Trophoblast cell (in vitro differentiated cells and primary cell): ENCODE data around the gene NEDD8.

Experiments
- DNase-seq, 2 donors: peaks; one replicate each; pipeline ENCODE4 v3.0.0-alpha.2; 2016
- H2AFZ ChIP-seq: 2 replicates; pipeline ENCODE4 v1.6.1; 2013; ENCODE audit warnings: low read length, moderate library complexity, mild to moderate bottlenecking; ENCODE audit not compliant: insufficient read depth, poor library complexity
- H2AK5ac ChIP-seq: 2 replicates; pipeline ENCODE4 v1.6.1; 2013; ENCODE audit warnings: mild to moderate bottlenecking, low read length
- H2BK120ac ChIP-seq: 2 replicates; pipeline ENCODE4 v1.6.1; 2013; ENCODE audit warnings: low read length, mild to moderate bottlenecking, moderate library complexity; ENCODE audit not compliant: insufficient read depth, poor library complexity
- H2BK12ac ChIP-seq: 2 replicates; pipeline ENCODE4 v1.6.1; 2013; ENCODE audit warnings: mild to moderate bottlenecking, low read length, moderate library complexity
- H2BK5ac ChIP-seq: 2 replicates; pipeline ENCODE4 v1.6.1; 2013; ENCODE audit warnings: low read length, low read depth, moderate library complexity, mild to moderate bottlenecking; ENCODE audit not compliant: poor library complexity
- H3K14ac ChIP-seq: 2 replicates; pipeline ENCODE4 v1.6.1; 2013; ENCODE audit warnings: mild to moderate bottlenecking, low read length
- H3K18ac ChIP-seq: 2 replicates; pipeline ENCODE4 v1.6.1; 2013; ENCODE audit warnings: mild to moderate bottlenecking, low read length
- H3K23ac ChIP-seq: 2 replicates; pipeline ENCODE4 v1.6.1; 2013; ENCODE audit warnings: low read length
- H3K27ac ChIP-seq: 2 replicates; pipeline ENCODE4 v1.5.1; 2013; ENCODE audit warnings: low read depth, mild to moderate bottlenecking, inconsistent platforms, low read length, moderate library complexity
- H3K27me3 ChIP-seq: 2 replicates; pipeline ENCODE4 v1.6.1; 2013; ENCODE audit warnings: inconsistent platforms, mild to moderate bottlenecking, low read length, moderate library complexity; ENCODE audit not compliant: insufficient read depth
- H3K36me3 ChIP-seq, 2 experiments: 1 replicate in 1 of 2; 2 replicates in 1 of 2; pipeline ENCODE4 v1.6.1; 2013; ENCODE audit warnings: low read length in 2 of 2, mild to moderate bottlenecking in 2 of 2, moderate library complexity in 1 of 2; ENCODE audit not compliant: insufficient read depth in 2 of 2, control insufficient read depth in 1 of 2
- H3K4ac ChIP-seq: 2 replicates; pipeline ENCODE4 v1.6.1; 2013; ENCODE audit warnings: low read depth, mild to moderate bottlenecking, low read length, moderate library complexity
- H3K4me1 ChIP-seq, 2 experiments: 1 replicate in 1 of 2; 2 replicates in 1 of 2; pipeline ENCODE4 v1.6.1; 2013; ENCODE audit warnings: low read length in 2 of 2, mild to moderate bottlenecking in 2 of 2, moderate library complexity in 1 of 2; ENCODE audit not compliant: insufficient read depth in 2 of 2, control insufficient read depth in 1 of 2
- H3K4me2 ChIP-seq: 2 replicates; pipeline ENCODE4 v1.6.1; 2013; ENCODE audit warnings: inconsistent platforms, mild to moderate bottlenecking, low read length, moderate library complexity
- H3K4me3 ChIP-seq: 2 replicates; pipeline ENCODE4 v1.5.1; 2013; ENCODE audit warnings: mild to moderate bottlenecking, low read depth, low read length, inconsistent platforms
- H3K79me1 ChIP-seq: one replicate; pipeline ENCODE4 v1.6.1; 2013; ENCODE audit warnings: low read length
- H3K79me2 ChIP-seq: 2 replicates; pipeline ENCODE4 v1.6.1; 2013; ENCODE audit warnings: low read length, mild to moderate bottlenecking; ENCODE audit not compliant: control insufficient read depth, insufficient read depth, poor library complexity
- H3K9ac ChIP-seq: 2 replicates; pipeline ENCODE4 v1.6.1; 2013; ENCODE audit warnings: mild to moderate bottlenecking, low read length
- H3K9me3 ChIP-seq: 2 replicates; pipeline ENCODE4 v1.6.1; 2013; ENCODE audit warnings: low read depth, mild to moderate bottlenecking, control low read depth, inconsistent platforms, low read length; ENCODE audit not compliant: insufficient read depth
- H4K12ac ChIP-seq: 2 replicates; pipeline ENCODE4 v1.6.1; 2013; ENCODE audit warnings: low read depth, mild to moderate bottlenecking, low read length, moderate library complexity
- H4K8ac ChIP-seq: 2 replicates; pipeline ENCODE4 v1.6.1; 2013; ENCODE audit warnings: low read depth, mild to moderate bottlenecking, low read length, moderate library complexity
- H4K91ac ChIP-seq: one replicate; pipeline ENCODE4 v1.6.1; 2013; ENCODE audit warnings: low read depth, mild to moderate bottlenecking, low read length, moderate library complexity
- WGBS: extraction: QIAGEN DNeasy Blood & Tissue Kit; methylation state at CpG from one replicate; pipeline ENCODE4 v1.1.7; 2013; ENCODE audit warnings: missing lambda C conversion rate; ENCODE audit not compliant: insufficient read length, insufficient coverage; ENCODE audit errors: extremely low coverage; 5-methylcytosine and 5-hydroxymethylcytosine counted together

NEDD8 gene

GRCh38 chr14:24234095-24235005 lies 2.2 kb upstream of the NEDD8 start:
- no CpG with 5 or more reads among the region's 3 CpGs for WGBS

DNA sequence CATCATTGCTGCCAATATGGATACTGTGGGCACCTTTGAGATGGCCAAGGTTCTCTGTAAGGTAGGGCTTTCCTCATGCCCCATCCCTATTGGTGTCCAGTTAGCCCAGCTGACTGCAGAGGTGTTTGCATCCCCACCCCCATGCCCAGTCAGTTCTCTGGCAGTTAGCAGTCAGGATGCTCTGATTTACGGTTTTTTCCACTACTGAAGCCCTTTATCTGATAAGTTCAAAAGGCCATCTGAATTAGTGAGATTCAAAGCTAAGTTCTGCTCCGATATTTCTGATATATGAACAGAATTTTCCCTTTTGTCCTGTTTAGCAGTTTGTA lies 1.3 kb upstream of the NEDD8 start:
- Histone ChIP-seq H3K18ac (no peak overlapping the region), H3K4ac (no peak overlapping the region), H2AFZ (no peak overlapping the region), H2AK5ac (peak overlapping the region; percentile 49), H3K79me2 (peaks cover 15% of the 10 kb centered on the region), H3K4me3 (no peak overlapping the region), H3K79me1 (peaks cover 16% of the 10 kb centered on the region), H4K12ac (no peak overlapping the region), H2BK12ac (no peak overlapping the region), H3K27ac (no peak overlapping the region), H4K8ac (peak overlapping the region; percentile 94), H3K9me3 (no peaks in the 10 kb centered on the region), H2BK120ac (no peak overlapping the region), H3K23ac (no peak overlapping the region), H4K91ac (peak overlapping the region; percentile 16), H3K9ac (no peak overlapping the region), H3K36me3 (peaks cover 14 to 27% of the 10 kb centered on the region in 2 experiments), H3K14ac (no peak overlapping the region), H2BK5ac (no peak overlapping the region), H3K4me1 (peaks cover 8 to 13% of the 10 kb centered on the region in 2 experiments), H3K27me3 (no peaks in the 10 kb centered on the region), H3K4me2 (peak overlapping the region; percentile 84)
- peak in 1 of 2 donors; percentile 12 for DNase-seq
- no CpG with 5 or more reads among the region's 2 CpGs for WGBS

More at GRCh38 chr14:24234095-24235005, 2.2 kb upstream of the NEDD8 start:
- Histone ChIP-seq H2BK12ac (no peak overlapping the region), H3K14ac (no peak overlapping the region), H4K8ac (no peak overlapping the region), H3K4ac (no peak overlapping the region), H3K79me1 (peaks cover 16% of the 10 kb centered on the region), H4K12ac (no peak overlapping the region), H2BK120ac (no peak overlapping the region), H3K36me3 (peaks cover 17 to 33% of the 10 kb centered on the region in 2 experiments), H3K4me2 (no peak overlapping the region), H3K18ac (no peak overlapping the region), H4K91ac (no peak overlapping the region), H3K23ac (no peak overlapping the region), H3K27ac (no peak overlapping the region), H3K4me3 (no peak overlapping the region), H3K9me3 (no peaks in the 10 kb centered on the region), H2AK5ac (no peak overlapping the region), H2BK5ac (no peak overlapping the region), H3K4me1 (peaks cover 8 to 15% of the 10 kb centered on the region in 2 experiments), H3K9ac (no peak overlapping the region), H3K79me2 (peaks cover 15% of the 10 kb centered on the region), H3K27me3 (no peaks in the 10 kb centered on the region), H2AFZ (no peak overlapping the region)
- no peak for DNase-seq

DNA sequence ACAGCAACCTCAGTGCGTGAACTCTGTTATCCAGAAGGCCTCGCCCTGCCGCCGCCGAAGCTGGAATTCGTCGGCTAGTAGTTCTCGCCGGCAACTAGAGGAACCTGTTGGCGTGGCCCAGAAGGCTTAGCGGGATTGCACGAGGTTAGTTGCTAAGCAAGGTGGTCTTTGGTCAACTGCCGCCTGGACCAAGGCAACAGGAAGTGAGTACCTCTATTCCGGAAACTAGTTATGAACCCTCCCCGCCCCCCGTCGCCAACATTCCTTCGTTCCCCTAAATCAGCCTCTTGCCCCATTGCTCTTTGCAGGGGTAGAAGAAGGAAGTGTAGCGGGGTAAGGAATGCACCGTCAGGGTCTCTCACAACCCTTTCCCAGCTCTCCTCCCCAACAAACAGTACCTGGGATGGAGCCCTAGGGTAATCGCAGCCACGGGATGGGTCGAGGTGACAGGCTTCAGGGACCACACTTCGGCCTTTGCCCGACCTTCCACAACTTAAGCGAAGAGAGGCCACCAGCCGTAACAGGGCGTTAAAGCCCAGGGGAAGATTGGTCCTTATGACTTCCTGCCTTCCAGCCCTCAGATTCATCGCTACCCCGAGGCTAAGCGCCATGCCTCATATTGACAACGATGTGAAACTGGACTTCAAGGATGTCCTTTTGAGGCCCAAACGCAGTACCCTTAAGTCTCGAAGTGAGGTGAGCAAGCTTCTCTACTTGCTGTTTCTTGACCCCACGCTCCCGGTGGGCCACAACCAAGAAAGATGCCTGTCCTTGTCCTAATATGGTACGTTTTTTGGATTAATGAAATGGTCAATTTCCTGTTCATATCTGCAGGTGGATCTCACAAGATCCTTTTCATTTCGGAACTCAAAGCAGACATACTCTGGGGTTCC lies 724 bp upstream of the NEDD8 start, which contains the start of gene GMPR2:
TSS of gene GMPR2 (plus strand) at position 285 of the 893 bp plus-strand sequence. CDS start at position 610, 325 bp downstream.
- DNase-seq = peak in 1 of 2 donors; percentile 54
- peak within 1 kb of the TSS; percentile 49 for H2AK5ac ChIP-seq
- H3K36me3 ChIP-seq = peaks cover 16 to 27% of the 10 kb centered on the region in 2 experiments
- H4K91ac ChIP-seq = peak within 1 kb of the TSS; percentile 81
- peak within 1 kb of the TSS; percentile 56 for H2AFZ ChIP-seq
- peak within 1 kb of the TSS; percentile 83 for H4K12ac ChIP-seq
- peaks cover 8 to 10% of the 10 kb centered on the region in 2 experiments for H3K4me1 ChIP-seq
- peaks cover 16% of the 10 kb centered on the region for H3K79me1 ChIP-seq
- H3K14ac ChIP-seq = peak within 1 kb of the TSS; percentile 71
- H3K4me3 ChIP-seq = peak within 1 kb of the TSS; percentile 96
- H3K23ac ChIP-seq = no peak within 1 kb of the TSS
- H3K18ac ChIP-seq = peak within 1 kb of the TSS; percentile 67
- H2BK12ac ChIP-seq = no peak within 1 kb of the TSS
- no peaks in the 10 kb centered on the region for H3K9me3 ChIP-seq
- H3K4me2 ChIP-seq = peak within 1 kb of the TSS; percentile 84
- peak within 1 kb of the TSS; percentile 72 for H3K4ac ChIP-seq
- peak within 1 kb of the TSS; percentile 70 for H2BK5ac ChIP-seq
- no CpG with 5 or more reads among the region's 38 CpGs for WGBS
- peak within 1 kb of the TSS; percentile 94 for H4K8ac ChIP-seq
- H2BK120ac ChIP-seq = peak within 1 kb of the TSS; percentile 77
- H3K9ac ChIP-seq = peak within 1 kb of the TSS; percentile 81
- peak within 1 kb of the TSS; percentile 94 for H3K27ac ChIP-seq
- no peaks in the 10 kb centered on the region for H3K27me3 ChIP-seq
- H3K79me2 ChIP-seq = peaks cover 15% of the 10 kb centered on the region
